Fibroblast of lung (primary cell): ENCODE data around the gene UQCR11. TPM values are rescaled to one million over a fixed set of nuclear protein-coding genes. Genes with fewer than 3 reads are reported as not detected.

Source experiments
- DNase-seq, 2 donors: peaks; one replicate each; pipeline versions ENCODE4 v3.0.0 to v3.0.0-alpha.2; 2010; ENCODE audit warnings: low read depth in 2 of 2
- H2AFZ ChIP-seq: 2 replicates; pipeline ENCODE4 v1.5.1; 2012; ENCODE audit warnings: low read length, control low read depth, inconsistent platforms
- H3K27ac ChIP-seq: 2 replicates; pipeline ENCODE4 v1.5.1; 2011; ENCODE audit warnings: low read length, control low read depth; ENCODE audit not compliant: insufficient read depth
- H3K27me3 ChIP-seq: 2 replicates; pipeline ENCODE4 v1.5.1; 2011; ENCODE audit warnings: mild to moderate bottlenecking, low read length; ENCODE audit not compliant: control insufficient read depth, insufficient read depth
- H3K36me3 ChIP-seq: 2 replicates; pipeline ENCODE4 v1.5.1; 2011; ENCODE audit warnings: low read length; ENCODE audit not compliant: control insufficient read depth, insufficient read depth
- H3K4me1 ChIP-seq: 2 replicates; pipeline ENCODE4 v1.5.1; 2011; ENCODE audit warnings: low read length; ENCODE audit not compliant: control insufficient read depth, insufficient read depth; ENCODE audit errors: extremely low read depth
- H3K4me2 ChIP-seq: 2 replicates; pipeline ENCODE4 v1.5.1; 2011; ENCODE audit warnings: low read length, control low read depth; ENCODE audit not compliant: insufficient read depth; ENCODE audit errors: extremely low read depth
- H3K4me3 ChIP-seq, 4 experiments: fragments of 200-600 bp in 1 of 4; sonication (generic) in 1 of 4; replicated peaks in 1 of 4; 2 replicates each; pipeline ENCODE4 v1.5.1; 2011 to 2016; ENCODE audit warnings: low read length in 4 of 4, low read depth in 3 of 4, mild to moderate bottlenecking in 3 of 4, control low read depth in 2 of 4, inconsistent platforms in 1 of 4, mixed read lengths in 1 of 4; ENCODE audit not compliant: insufficient read depth in 1 of 4; ENCODE audit errors: control extremely low read depth in 1 of 4
- H3K79me2 ChIP-seq: 2 replicates; pipeline ENCODE4 v1.5.1; 2012; ENCODE audit warnings: mild to moderate bottlenecking, low read length, inconsistent platforms; ENCODE audit not compliant: control insufficient read depth, insufficient read depth
- H3K9ac ChIP-seq: 2 replicates; pipeline ENCODE4 v1.5.1; 2011; ENCODE audit warnings: mild to moderate bottlenecking, low read length, control low read depth; ENCODE audit not compliant: insufficient read depth
- H3K9me3 ChIP-seq: 2 replicates; pipeline ENCODE4 v1.5.1; 2012; ENCODE audit warnings: low read depth, low read length; ENCODE audit not compliant: control insufficient read depth, insufficient read depth
- H4K20me1 ChIP-seq: 2 replicates; pipeline ENCODE4 v1.5.1; 2011; ENCODE audit warnings: low read length; ENCODE audit not compliant: control insufficient read depth, insufficient read depth; ENCODE audit errors: extremely low read depth
- CTCF ChIP-seq, 2 donors: IDR thresholded peaks in 1 of 2; conservative IDR thresholded peaks in 1 of 2; 1 replicate in 1 of 2; 2 replicates in 1 of 2; pipeline ENCODE4 v1.5.1; 2011 to 2012; ENCODE audit warnings: low read length in 2 of 2, control low read depth in 1 of 2, inconsistent platforms in 1 of 2, low read depth in 1 of 2, mild to moderate bottlenecking in 1 of 2
- EZH2 ChIP-seq: IDR thresholded peaks from 2 replicates; pipeline ENCODE4 v1.5.1; 2012; ENCODE audit warnings: low read length, control low read depth, mild to moderate bottlenecking; ENCODE audit errors: missing control alignments
- polyA plus RNA-seq, 2 donors: library from polyadenylated mRNA; depleted of rRNA in 1 of 2; stranded (reverse) in 1 of 2; unstranded in 1 of 2; fragments of >200 nt; gene quantifications; 2 replicates each; pipeline ENCODE4 v1.2.1, GENCODE V29; 2011 to 2012; ENCODE audit warnings: missing spikeins in 1 of 2
- total RNA-seq: library from RNA; depleted of rRNA; stranded (reverse); fragments of >200 nt; gene quantifications from 2 replicates; pipeline ENCODE4 v1.2.1, GENCODE V29; 2014

UQCR11 gene
- total and polyA plus RNA-seq, 2 donors (not counting 1 experiment from before 2014, with no cell fraction given) = 89.2 to 101 TPM

GRCh38 chr19:1650650-1651567 is 45.6 kb upstream of the UQCR11 start:
- Histone ChIP-seq H3K79me2 (peaks cover 33% of the 10 kb centered on the region), H3K27ac (peak overlapping the region; percentile 47), H3K27me3 (no peaks in the 10 kb centered on the region), H3K4me2 (peak overlapping the region; percentile 89), H3K36me3 (peaks cover 3% of the 10 kb centered on the region), H3K4me1 (peaks cover 3% of the 10 kb centered on the region), H3K9me3 (no peaks in the 10 kb centered on the region), H4K20me1 (no peaks in the 10 kb centered on the region), H3K9ac (peak overlapping the region; percentile 66), H3K4me3 (peak overlapping the region; percentile 65 to 86 (median 82)), H2AFZ (no peak overlapping the region)
- TF ChIP-seq CTCF (conservative IDR thresholded peaks at IDR 0.05 in 1 of 2, IDR thresholded peaks at IDR 0.05 in 1 of 2; ENCODE audit: low read depth in 1 of 2, low read length in 2 of 2) (peak in 1 of 2 donors; percentile 6), EZH2 (no peak)
- DNase-seq = peak; percentile 21 to 42

- H3K79me2 ChIP-seq = peaks cover 33% of the 10 kb centered on the region
- H4K20me1 ChIP-seq = no peaks in the 10 kb centered on the region
- peak overlapping the region; percentile 89 for H3K4me2 ChIP-seq
These were observed 44.7 kb upstream of the UQCR11 start for GRCh38 chr19:1649706-1650649.

More at GRCh38 chr19:1649706-1650649, 44.7 kb upstream of the UQCR11 start:
- H2AFZ ChIP-seq = no peak overlapping the region
- H3K27ac ChIP-seq = no peak overlapping the region
- no peaks in the 10 kb centered on the region for H3K9me3 ChIP-seq
- H3K9ac ChIP-seq = peak overlapping the region; percentile 23
- H3K27me3 ChIP-seq = no peaks in the 10 kb centered on the region
- DNase-seq = no peak
- peak overlapping the region; percentile 21 to 86 (median 74) for H3K4me3 ChIP-seq
- TF ChIP-seq CTCF (conservative IDR thresholded peaks at IDR 0.05 in 1 of 2, IDR thresholded peaks at IDR 0.05 in 1 of 2; ENCODE audit: low read depth in 1 of 2, low read length in 2 of 2) (no peak), EZH2 (no peak)
- H3K4me1 ChIP-seq = peaks cover 3% of the 10 kb centered on the region
- peaks cover 7% of the 10 kb centered on the region for H3K36me3 ChIP-seq
